HG02938 (cell line): ENCODE data around the gene LGALS3BP.

Experiments
- ATAC-seq: cut with Tn5 transposase; IDR thresholded peaks from one replicate; pipeline ENCODE4 v1.9.1; 2021; ENCODE audit warnings: mild to moderate bottlenecking, moderate library complexity; ENCODE audit not compliant: unreplicated experiment

Gene LGALS3BP

DNA sequence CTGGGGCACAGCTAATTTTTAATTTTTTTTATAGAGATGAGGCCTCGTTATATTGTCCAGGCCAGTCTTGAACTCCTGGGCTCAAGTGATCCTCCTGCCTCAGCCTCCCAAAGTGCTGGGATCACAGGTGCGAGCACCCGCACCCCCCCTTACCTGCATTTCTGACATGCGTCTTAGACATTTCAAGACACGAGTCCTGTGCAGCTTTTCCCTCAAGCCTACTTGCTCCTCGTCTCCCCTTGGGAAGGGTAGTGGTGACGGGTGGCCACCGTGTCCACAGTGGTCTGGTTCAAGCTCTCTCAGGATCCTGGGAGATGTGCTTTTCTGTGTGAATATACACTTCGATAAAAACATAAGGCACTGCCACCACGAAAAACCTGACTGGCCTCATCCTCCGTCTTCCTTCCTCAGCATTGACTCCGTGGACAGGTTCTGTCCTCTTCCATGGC, 20.2 kb upstream of the LGALS3BP start:
- ATAC-seq = no peak

DNA sequence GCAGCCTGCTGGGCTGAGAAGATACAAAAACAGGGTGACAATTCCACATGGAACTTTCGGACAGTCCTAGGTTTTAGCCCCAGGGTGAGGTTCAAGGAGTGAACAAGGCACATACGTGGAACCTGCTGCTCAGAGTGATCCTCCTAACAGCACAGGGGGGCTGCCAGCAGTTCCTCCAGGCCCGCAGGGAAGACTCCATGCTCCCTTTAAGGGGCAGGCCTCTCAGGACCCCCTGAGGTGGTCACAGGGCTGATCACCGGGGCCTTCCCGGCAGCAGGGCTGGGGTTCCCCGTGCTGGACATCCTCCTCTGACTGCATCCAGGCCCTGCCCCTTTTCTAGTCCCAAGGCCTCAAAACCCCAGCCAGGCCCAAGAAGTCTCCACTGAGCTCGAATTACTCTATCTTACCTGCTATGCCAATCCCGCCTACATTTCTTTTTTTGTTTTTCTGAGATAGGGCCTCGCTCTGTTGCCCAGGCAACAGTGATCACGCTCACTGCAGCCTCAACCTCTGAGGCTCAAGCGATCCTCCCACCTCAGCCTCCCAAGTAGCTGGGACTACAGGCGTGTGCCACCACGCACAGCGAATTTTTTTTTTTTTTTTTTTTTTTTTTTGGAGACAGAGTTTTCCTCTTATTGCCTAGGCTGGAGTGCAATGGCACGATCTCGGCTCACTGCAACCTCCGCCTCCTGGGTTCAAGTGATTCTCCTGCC, 19.5 kb upstream of the LGALS3BP start:
- no peak for ATAC-seq

DNA sequence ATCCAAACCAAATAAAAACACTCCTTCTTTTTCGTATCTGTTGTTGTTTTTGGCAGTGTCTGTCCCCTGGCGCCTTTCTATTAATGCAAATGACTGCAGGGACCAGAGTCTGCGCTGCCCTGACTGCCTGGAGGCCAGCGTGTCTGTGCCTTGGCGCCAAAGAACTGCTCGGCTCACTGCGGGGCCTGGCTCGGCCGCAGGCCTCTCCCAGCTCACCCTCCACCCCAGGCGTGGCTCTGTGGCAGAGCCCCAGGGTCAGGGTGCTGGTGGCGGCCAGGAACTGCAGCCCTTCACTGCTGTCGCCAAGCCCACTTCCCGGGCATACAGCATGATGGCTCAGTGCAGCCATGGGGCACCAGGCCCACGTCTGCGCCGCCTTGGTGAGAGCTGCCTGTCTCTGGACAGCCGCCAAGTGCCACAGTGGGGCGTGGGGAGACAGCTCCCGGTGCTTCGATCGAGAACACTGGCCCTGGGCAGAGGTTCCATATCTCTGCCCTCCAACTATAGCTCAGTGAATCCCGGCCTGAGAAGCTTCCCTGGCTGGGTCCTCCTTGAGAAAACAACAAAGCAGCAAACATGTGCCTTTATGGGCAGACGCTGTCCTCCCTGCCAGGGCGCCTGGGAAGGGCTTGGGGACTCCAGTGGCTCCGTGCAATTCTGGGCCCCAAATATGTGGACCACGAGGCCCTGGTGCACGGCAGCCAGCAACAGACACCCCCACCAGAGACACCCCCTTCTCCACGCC, 18.8 kb upstream of the LGALS3BP start:
- ATAC-seq = no peak

DNA sequence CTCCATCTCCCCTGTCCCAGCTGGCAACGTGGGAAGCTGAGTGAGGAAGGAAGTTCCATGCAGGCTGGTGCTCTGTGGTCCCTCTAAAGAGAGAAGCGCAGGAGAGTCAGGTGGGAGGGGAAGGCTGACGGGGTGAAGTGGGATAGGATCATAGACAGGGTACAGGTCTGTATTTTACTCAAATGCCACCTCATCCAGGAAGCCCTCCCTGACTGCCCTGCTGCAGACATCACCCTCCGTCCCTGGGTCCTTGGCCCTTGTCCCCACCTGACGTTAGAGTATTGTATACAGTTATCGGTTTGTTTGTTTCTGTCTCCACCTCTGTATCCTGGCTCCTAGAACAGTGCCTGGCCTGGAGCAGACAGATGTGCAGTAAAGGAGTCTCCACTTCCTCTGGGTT, 18.2 kb upstream of the LGALS3BP start:
- no peak for ATAC-seq

DNA sequence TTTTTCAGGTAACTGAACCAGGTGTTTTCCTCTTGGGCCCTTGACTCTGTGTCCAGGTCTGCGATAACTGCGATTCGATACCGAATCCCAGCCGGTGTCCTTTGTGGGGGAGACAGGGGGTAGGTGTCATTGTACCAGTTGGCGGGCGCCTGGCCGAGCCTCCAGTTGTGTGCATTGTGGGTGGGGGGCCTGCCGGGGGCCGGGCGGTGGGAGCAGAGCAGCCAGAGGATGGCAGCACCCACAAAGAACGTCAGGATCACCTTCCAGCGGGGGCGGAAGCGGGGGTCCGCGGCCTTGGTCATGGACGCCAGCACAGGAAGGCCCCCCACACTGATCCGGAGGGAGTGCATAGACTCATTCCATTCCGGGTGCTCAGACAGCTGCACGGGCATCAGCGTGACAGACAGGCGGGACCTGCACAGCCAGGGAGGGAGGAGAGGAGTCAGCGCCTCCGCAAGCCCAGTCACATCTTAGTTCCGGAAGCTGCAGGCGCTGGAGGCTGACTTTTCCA, 17.6 kb upstream of the LGALS3BP start:
- no peak for ATAC-seq

DNA sequence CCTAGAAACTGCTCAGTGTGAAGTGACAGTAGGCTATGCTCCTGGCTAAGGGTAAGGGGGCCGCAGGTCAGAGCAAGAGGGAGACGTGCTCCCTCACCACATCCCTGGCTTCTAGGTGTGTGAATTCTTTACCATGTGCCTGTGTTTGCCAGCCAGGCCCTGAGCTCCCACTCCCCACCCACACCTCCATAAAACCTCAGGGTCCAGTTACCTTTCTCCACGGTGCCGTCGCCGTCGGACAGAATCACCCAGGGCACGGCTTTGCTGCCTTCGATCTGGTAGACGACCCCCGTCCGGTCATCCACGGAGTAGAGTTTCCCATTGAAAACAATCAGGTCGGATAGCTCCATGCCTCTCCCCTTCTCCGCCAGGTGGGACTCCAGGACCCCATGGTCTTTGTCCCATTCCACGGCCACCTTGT, 17.1 kb upstream of the LGALS3BP start:
- no peak for ATAC-seq

DNA sequence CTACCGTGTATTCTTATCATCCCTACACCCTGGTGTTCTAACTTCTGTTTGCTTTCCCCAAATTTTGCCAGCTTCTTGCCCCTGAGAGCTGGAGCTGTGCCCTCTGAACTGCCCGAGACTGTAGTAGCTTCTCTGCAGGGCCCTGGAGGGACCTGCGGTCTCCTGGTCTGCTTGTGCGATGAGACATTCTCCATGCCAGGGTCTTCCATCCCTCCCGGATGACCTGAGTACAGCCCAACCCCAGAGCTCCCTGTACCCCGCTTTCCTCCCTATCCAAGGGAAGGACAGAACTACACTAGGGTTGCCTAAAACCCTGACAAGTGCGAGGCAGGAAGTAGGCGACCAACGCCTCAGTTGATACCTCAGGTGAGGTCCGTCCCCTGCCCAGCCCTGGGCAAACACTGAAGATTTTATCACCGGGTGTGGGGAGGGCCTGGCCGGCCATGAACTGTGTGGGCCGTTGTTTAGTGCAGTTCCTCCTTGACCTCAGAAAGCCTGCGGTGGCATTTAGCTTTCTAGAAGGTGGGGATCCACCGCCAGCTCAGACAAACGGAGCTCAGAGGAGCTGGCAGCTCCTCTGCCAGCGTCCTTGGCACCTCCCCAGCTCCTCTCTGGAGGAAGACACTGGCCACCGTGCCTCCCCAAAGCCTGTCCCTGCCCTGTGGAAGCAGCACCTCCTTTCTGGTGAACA, 16.2 kb upstream of the LGALS3BP start:
- ATAC-seq = no peak

DNA sequence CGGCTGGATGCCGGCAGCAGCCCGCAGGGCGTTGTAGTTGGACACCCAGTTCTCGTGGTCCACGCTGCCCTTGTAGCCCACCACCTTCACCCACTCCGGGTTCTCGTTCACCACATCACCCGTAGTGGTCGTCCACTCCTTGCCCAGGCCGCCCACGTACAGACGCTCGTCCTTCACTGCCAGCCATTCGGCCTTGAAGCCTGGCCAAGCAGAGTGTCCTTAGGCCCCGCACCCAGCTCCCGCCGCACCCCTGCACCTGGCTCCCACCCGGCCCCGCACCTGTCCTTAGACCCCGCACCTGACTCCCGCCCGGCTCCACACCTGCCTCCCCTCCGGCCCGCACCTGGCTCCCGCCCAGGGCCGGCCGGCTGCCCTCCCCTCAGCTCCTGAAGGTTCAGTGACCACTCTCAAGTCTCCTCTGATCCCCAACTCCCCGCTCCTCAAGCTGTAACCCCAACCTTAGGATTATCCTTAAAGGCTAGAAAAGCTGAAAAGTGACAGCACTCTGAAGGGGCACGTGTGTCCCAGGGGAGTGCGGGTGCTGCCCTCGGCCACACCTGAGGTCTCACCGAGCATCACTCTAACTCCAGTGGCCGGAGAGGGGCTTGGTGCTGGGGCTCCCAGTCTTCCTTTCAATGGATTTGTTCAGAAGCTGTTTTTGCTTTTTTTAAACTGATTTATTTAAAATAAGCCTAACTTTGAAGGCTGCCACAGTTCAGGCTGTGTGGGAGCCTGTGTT, 15.5 kb upstream of the LGALS3BP start:
- no peak for ATAC-seq

DNA sequence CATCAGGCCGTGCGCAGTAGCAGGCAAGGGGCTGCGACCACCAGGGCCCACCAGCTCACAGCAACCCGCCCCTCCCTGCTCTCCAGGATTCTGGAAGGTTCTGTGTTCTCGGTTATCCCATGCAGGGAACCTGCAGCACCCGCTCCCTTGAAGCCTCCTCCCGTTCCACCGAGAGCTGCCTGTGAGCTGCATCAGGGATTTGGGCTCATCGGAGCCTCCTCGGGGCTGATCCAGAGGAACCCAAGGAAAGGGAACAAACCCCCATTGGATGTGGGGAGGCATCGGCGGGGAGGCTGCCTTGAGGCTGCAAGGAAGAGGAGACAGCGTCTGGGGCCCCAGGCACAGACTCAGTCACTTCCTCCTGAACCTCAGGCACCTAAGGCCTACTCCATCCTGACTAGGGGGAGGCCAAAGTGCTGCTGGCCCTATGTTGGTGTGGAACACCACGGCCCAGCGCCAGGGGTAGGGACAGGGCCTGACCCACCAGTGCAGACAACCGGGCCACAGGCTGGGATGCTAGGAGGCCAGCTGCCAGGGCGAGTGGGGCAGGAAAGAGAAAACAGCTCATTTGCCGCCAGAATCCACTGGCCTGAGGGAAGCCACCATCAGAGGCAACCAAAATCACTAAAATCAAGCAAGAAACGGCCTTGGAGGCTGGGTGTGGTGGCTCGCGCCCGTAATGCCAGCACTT, 14.4 kb upstream of the LGALS3BP start:
- ATAC-seq = no peak

DNA sequence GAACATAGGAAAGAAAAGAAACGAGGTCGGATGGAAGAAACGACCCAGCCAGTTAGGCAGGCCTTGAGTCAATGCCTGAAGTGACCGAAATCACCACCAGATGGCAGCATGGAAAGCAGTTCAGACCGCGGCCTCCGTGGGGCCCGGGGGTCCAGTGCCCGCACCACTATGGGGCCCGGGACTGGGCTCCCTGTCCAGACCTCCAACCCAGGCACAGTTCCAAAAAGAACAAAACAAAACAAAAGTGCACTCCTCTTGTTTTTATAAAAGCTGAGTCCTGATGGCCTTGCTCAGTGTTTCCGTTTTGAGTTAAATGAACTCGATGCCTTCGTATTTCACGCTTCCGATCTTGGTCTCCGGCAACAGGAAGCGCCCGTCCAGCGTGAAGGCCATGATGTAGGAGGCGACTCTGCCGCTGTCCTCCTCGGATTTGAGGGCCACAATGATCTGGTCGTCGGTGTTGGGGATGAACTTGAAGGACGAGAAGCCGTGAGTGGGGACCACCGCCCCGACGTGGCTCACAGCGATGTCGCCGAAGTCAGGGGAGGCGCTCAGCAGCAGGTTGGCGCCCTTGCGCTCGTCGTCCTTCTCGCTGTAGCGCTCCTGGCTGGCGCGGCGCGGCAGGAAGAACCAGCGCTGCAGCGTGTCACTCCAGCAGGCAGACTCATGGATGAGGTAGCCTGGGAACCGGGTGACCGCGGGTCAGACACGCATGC, 13.7 kb upstream of the LGALS3BP start:
- ATAC-seq = no peak

DNA sequence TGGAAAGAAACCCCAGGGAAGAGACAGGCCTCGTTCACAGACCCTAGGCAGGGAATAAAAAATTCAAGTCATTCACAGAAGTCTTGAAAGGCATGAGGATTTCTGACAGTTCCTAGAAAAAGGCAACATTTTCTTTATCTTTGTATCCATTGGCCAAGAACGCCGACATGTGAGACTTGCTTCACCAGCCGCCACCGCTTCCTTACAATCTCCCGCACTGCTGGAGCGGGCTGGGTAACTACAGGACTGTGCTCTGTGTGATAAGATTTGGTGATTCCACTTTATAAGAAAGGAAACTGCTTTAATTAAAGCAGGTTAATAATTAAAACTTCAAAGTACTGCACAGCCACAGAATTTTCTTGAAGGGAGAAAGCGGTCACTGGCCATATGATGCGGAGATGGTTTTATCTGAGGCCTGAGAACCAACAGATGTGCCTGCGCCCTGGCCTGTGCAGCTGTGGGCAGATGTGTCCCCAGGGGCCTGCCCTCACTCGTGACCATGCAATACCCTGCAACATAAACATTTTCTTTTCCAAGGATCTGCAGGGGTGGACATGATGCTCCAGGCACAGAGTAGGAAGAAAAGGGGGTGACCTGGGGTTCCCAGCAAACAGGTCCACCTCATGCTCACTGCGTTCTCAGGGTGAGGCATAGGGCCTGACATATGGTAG, 13.0 kb upstream of the LGALS3BP start:
- ATAC-seq = no peak

DNA sequence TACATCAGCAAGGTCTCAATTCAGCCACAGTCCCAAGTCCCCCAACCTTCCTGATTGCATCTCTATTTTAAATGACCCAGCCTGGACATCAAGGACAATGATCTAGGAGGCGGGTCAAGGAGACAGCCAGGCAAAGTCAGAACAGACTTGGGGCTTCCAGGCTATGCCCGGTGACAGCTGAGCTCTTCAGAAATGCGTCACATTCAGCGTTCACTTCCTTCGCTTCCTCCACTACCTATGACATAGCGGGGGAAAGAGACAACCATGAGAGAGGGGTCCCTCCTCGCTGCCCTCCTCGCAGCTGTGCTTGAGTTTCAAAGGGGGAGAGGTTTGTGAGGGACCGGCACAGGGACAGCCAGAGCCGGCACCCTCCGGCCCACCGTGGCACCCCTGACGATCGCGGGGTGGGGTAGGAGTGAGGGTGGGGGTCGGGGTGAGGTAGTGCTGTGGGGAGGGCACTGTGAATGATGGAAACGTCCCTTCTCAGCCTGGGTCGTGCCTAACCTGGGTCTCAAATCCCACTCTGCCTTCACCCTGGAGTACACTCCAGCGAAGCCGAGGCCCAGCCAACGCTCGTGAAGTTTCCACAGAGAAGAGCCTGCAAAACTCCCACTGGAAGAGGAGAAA, 12.3 kb upstream of the LGALS3BP start:
- ATAC-seq = no peak

DNA sequence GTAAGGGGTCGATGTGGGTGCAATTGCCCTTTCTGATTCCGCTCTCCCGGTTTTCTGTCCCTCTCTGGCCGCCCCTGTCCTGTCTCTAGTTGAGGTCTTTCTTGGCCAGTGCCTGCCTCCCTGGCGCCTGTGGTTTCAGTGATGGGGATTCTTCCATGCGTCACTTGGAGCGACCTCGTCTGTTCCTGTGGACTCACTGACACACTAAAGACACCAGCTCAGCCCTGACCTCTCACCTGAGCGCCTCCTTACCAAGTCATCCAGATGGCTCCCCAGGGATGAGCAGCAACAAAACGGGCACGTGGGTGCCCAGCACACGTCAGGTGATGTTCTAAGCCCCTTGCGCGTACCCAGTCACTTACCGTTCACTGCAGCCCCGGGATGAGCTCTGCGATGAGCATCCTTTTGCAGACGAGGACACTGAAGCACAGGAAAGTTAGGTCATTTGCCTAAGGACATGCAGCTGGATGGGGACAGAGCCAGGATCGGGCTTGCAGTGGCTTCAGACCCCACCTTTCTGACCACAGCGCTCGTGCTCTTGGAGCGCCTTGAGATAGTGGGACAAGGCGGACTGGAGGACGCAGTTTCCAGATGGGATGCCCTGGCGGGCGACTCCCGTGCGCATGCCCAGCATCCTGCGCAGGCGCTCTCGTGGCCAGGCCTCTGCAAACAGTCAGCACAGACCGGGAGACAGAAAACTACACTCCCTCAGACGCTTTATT, 11.5 kb upstream of the LGALS3BP start:
- no peak for ATAC-seq

DNA sequence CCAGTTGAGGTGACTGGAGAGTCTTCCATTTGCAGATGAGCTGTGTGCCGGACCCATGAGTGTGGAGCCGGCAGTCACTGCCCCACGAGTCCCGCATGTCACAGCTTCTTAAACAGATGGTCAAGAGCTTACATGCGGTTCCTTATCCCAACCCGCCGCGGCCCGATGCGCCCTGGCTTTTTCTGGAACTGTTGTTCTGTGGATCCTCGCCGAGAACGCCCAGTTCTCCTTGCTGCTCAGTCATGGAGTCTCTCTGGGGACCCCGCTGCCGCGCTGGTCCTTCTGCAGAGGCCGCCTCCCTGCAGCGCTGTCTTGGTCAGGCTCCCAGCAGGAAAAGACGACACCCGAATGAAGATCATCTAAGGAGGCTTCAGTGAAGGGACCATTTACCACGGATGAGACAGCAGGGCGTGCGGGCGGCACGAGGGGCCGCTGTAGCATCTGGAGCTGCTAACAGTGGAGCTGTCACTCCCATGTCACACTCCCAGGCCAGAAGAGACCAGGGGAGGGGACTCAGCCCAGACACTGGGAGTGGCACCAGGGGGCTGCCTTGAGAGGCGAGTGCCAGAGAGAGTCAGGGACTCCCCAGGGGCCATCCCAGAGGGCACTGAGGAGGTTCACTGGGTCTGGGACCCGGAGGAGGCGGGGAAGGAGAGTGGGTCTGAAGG, 10.8 kb upstream of the LGALS3BP start:
- no peak for ATAC-seq

DNA sequence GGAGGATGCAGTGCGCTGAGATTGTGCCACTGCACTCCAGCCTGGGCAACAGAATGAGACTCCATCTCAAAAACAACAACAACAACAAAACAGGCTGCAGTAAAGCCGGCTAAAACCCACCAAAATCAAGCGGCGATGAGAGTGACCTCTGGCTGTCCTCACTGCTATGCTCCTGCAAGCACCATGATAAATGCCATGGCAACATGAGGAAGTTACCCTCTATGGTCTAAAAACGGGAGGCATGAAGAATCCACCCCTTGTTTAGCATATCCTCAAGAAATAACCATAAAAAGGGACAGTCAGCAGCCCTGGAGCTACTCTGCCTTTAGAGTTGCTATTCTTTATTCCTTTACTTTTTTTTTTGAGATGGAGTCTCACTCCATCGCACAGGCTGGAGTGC, 8.4 kb upstream of the LGALS3BP start:
- no peak for ATAC-seq

DNA sequence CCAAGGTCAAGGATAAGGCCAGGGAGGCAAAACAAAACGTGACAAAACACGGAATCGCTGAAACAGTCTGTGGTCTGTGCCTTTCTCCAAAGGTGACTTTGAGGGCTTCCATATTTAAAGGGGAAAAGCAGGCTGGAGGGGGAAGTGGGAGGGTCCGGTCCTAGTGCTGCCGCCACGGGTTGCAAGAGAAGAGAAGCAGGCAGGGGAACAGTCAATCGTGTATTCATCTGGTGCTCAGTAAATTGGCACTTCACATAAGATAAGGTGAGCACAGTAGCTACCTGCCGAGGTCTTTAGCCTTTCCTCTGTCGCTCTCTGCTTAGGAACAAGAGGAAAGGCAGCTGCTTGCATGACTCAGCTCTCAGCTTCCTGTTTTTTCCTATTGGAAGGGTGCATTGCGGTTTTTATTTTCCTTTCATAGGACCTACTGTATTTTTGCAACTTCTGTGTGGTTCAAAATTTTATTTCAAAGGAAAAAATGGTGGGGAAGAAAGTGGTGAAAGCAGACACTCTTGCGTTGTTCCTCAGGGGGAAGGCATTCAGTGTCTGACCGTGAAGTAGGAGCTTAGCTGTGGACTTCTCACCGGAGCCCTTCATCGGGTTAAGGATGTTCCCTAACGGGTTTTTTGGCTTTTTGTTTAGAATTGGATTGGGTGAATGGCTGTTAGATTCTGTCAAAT, 7.1 kb upstream of the LGALS3BP start:
- no peak for ATAC-seq

DNA sequence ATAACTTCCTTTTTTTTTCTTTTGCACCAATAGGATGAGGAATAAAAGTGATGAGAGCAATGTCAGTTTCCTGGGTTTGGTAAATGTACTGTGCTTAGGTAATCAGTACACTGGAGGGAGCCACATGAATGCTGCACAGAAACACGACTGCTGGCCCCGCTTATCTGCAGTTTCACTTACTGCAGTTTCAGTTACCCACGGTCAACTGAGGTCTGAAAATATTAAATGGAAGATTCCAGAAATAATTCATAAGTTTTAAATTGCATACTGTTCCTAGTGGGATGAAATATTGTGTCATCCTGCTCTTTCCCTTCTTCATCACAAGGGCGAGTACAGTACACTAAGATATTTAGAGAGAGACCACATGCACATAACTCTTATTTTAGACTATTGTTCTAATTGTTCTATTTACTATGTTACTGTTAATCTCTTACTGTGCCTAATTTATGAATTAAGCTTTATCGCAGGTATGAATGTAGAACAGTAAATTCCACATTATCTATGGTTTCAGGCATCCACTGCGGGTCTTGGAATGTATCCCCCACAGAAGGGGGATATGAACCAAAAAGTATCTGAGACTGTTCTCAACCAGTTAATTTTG, 6.4 kb upstream of the LGALS3BP start:
- ATAC-seq = no peak
